ENCODE results near the gene AMY2B.
"Not testable (repeated sequence)": the region's sequence is repeated elsewhere in the genome, so short reads cannot be mapped to it uniquely, and the experiment has no call there.

Gene AMY2B

GRCh38 chr1:103576065-103576464 is 4.7 kb downstream of the AMY2B start:
- no peak for TF ChIP-seq CTCF (IDR thresholded peaks at IDR 0.05; ENCODE audit: low read depth, low read length)
- no peak for DNase-seq (ENCODE audit: extremely low read depth, low read depth)

- DNase-seq (ENCODE audit: extremely low read depth, low read depth), result not testable (repeated sequence)
Observed at GRCh38 chr1:103576784-103577183, 5.4 kb downstream of the AMY2B start.

GRCh38 chr1:103582464-103582863 is 11.1 kb downstream of the AMY2B start:
- no peak for DNase-seq (ENCODE audit: extremely low read depth, low read depth)
- no peak for TF ChIP-seq CTCF (IDR thresholded peaks at IDR 0.05; ENCODE audit: low read depth, low read length)

- no peak for TF ChIP-seq CTCF (IDR thresholded peaks at IDR 0.05; ENCODE audit: low read depth, low read length)
- no peak for DNase-seq (ENCODE audit: extremely low read depth, low read depth)
Observed at GRCh38 chr1:103583887-103584286, 12.5 kb downstream of the AMY2B start.

GRCh38 chr1:103584537-103584936 is 13.1 kb downstream of the AMY2B start:
- no peak for DNase-seq (ENCODE audit: extremely low read depth, low read depth)
- TF ChIP-seq CTCF (IDR thresholded peaks at IDR 0.05; ENCODE audit: low read depth, low read length), result no peak

- DNase-seq (ENCODE audit: extremely low read depth, low read depth), result not testable (repeated sequence)
Observed at GRCh38 chr1:103602740-103603139, 31.4 kb downstream of the AMY2B start.

GRCh38 chr1:103616362-103616761 is 45.0 kb downstream of the AMY2B start:
- DNase-seq (ENCODE audit: extremely low read depth, low read depth), result no peak
- no peak for TF ChIP-seq CTCF (IDR thresholded peaks at IDR 0.05; ENCODE audit: low read depth, low read length)

GRCh38 chr1:103616994-103617477 is 45.6 kb downstream of the AMY2B start, which contains the start of gene AMY2A:
AMY2A (plus strand) TSS chr1:103617427; CDS start chr1:103617441, 14 bp downstream.
- not testable (repeated sequence) for DNase-seq (ENCODE audit: extremely low read depth, low read depth)

- DNase-seq (ENCODE audit: extremely low read depth, low read depth), result not testable (repeated sequence)
Observed at GRCh38 chr1:103627436-103627835, 56.0 kb downstream of the AMY2B start.

Data from AG09319 (cell line).